ENCODE data around the gene ACTRT2.

DNA sequence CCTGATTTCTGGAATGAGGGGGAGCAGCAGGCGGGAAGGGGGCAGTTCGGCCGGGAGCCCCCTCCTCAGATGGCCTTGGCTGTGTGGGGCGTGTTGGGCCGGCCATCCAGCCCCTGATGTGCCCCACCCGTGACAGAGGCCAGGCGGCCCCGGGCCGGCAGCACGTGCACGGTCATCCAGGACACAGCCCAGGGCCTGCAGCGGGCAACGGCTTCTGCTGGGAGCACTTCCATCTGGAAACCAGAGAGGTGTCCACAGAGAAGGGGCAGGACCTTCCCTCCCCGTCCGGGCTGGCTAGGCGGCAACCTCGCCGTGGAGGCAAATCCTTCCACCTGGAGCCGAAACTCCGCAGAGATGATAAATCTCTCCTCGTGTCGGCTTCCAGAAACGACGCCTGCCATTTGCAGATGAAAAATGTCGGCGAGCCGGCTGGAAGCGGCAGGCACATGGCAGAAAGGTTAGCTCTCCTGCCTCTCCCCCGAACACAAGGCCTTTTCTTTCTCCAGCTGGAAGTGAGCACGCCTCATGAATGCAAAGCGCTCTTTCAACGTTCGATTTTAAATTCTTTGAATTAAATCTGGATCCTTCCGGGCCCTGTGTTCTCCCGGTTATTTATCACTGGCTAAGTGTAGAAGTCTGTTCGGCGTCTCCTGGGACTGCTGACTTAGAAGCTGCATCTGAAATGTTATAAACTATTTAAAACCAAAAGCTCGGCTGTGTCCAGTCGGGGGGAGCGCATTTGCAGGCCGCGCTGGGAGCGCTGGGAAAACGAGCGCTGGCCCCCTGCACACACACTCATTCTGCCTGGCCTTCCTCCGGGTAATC, 9.4 kb upstream of the ACTRT2 start:
- no peak for TF ChIP-seq CSRNP3 (CRISPR knock-in tag; IDR thresholded peaks at IDR 0.05)
- TF ChIP-seq GLIS3 (CRISPR knock-in tag; IDR thresholded peaks at IDR 0.05): no peak
- TF ChIP-seq ZFP30 (CRISPR knock-in tag; IDR thresholded peaks at IDR 0.05): no peak
- TF ChIP-seq ARNTL (CRISPR knock-in tag; IDR thresholded peaks at IDR 0.05; ENCODE audit: borderline replicate concordance, low read depth): no peak
- TF ChIP-seq ZNF70 (CRISPR knock-in tag; IDR thresholded peaks at IDR 0.05): no peak
- no peak for TF ChIP-seq ESRRG (CRISPR knock-in tag; IDR thresholded peaks at IDR 0.05)
- TF ChIP-seq ZFP3 (CRISPR knock-in tag; IDR thresholded peaks at IDR 0.05): no peak
- no peak for TF ChIP-seq CREB5 (CRISPR knock-in tag; IDR thresholded peaks at IDR 0.05; ENCODE audit: low read depth)

Measured in SK-N-SH treated with all-trans-retinoic acid at 6 μM for 48 hours (cell line).